Central memory CD8-positive, alpha-beta T cell (primary cell): ENCODE results near the gene ULBP2.
A peak's percentile ranks its signal among the peaks of the same experiment; 100 is the strongest.
"Not testable (repeated sequence)": the region's sequence is repeated elsewhere in the genome, so short reads cannot be mapped to it uniquely, and the experiment has no call there.

ENCODE experiments used
- ATAC-seq: fragments of 150-1000 bp; cut with Tn5 transposase; replicated peaks from 2 replicates; pipeline ENCODE4 v1.10.0; 2022; ENCODE audit warnings: mild to moderate bottlenecking, moderate FRiP score, moderate number of reproducible peaks; ENCODE audit not compliant: poor library complexity, severe bottlenecking; ENCODE audit errors: extremely low read depth
- DNase-seq, 2 donors: peaks; one replicate each; pipeline ENCODE4 v3.0.0; 2021; ENCODE audit warnings: low spot score in 2 of 2
- H3K27ac Mint-ChIP-seq: one replicate; pipeline ENCODE4 v1.8.0; 2022; ENCODE audit warnings: low read depth, mild to moderate bottlenecking, moderate library complexity, mixed read lengths
- H3K27me3 Mint-ChIP-seq: one replicate; pipeline ENCODE4 v1.8.0; 2022; ENCODE audit warnings: mixed read lengths
- H3K36me3 Mint-ChIP-seq: one replicate; pipeline ENCODE4 v1.8.0; 2022; ENCODE audit warnings: mild to moderate bottlenecking, moderate library complexity, mixed read lengths; ENCODE audit not compliant: insufficient read depth
- H3K4me1 Mint-ChIP-seq: one replicate; pipeline ENCODE4 v1.8.0; 2022; ENCODE audit warnings: mixed read lengths
- H3K4me3 Mint-ChIP-seq: one replicate; pipeline ENCODE4 v1.8.0; 2022; ENCODE audit warnings: mild to moderate bottlenecking, moderate library complexity, mixed read lengths
- H3K9me3 Mint-ChIP-seq: one replicate; pipeline ENCODE4 v1.8.0; 2022; ENCODE audit warnings: mixed read lengths

ULBP2 gene

GRCh38 chr6:149913540-149914240 is 28.1 kb upstream of the ULBP2 start:
- DNase-seq (no peak), ATAC-seq (no peak)
- Mint-ChIP-seq H3K27ac (no peak overlapping the region), H3K27me3 (peaks cover 46% of the 10 kb centered on the region), H3K36me3 (no peaks in the 10 kb centered on the region), H3K9me3 (no peaks in the 10 kb centered on the region), H3K4me3 (no peak overlapping the region), H3K4me1 (no peaks in the 10 kb centered on the region)

GRCh38 chr6:149915970-149916865 is 25.6 kb upstream of the ULBP2 start:
- no peaks in the 10 kb centered on the region for H3K4me1 Mint-ChIP-seq
- no peak for ATAC-seq
- H3K27ac Mint-ChIP-seq = no peak overlapping the region
- H3K27me3 Mint-ChIP-seq = peaks cover 57% of the 10 kb centered on the region
- no peak overlapping the region for H3K4me3 Mint-ChIP-seq
- H3K36me3 Mint-ChIP-seq = no peaks in the 10 kb centered on the region
- no peak for DNase-seq
- H3K9me3 Mint-ChIP-seq = no peaks in the 10 kb centered on the region

GRCh38 chr6:149917679-149918078 is 24.1 kb upstream of the ULBP2 start:
- H3K4me3 Mint-ChIP-seq = no peak overlapping the region
- peaks cover 65% of the 10 kb centered on the region for H3K27me3 Mint-ChIP-seq
- H3K36me3 Mint-ChIP-seq = no peaks in the 10 kb centered on the region
- ATAC-seq (no peak), DNase-seq (no peak)
- H3K27ac Mint-ChIP-seq = no peak overlapping the region
- H3K4me1 Mint-ChIP-seq = peaks cover 1% of the 10 kb centered on the region
- H3K9me3 Mint-ChIP-seq = no peaks in the 10 kb centered on the region

GRCh38 chr6:149918151-149918905 is 23.5 kb upstream of the ULBP2 start:
- peaks cover 3% of the 10 kb centered on the region for H3K36me3 Mint-ChIP-seq
- ATAC-seq (no peak), DNase-seq (no peak)
- no peak overlapping the region for H3K27ac Mint-ChIP-seq
- H3K27me3 Mint-ChIP-seq = peaks cover 65% of the 10 kb centered on the region
- peaks cover 8% of the 10 kb centered on the region for H3K4me1 Mint-ChIP-seq
- H3K9me3 Mint-ChIP-seq = no peaks in the 10 kb centered on the region
- H3K4me3 Mint-ChIP-seq = no peak overlapping the region

- DNase-seq, ATAC-seq, H3K4me3 Mint-ChIP-seq, H3K27ac Mint-ChIP-seq, H3K9me3 Mint-ChIP-seq, H3K36me3 Mint-ChIP-seq: not testable (repeated sequence)
- Mint-ChIP-seq H3K4me1 (peaks cover 12% of the 10 kb centered on the region), H3K27me3 (peaks cover 69% of the 10 kb centered on the region)
Observed at GRCh38 chr6:149919126-149919833, 22.5 kb upstream of the ULBP2 start.

GRCh38 chr6:149919834-149920225 is 22.0 kb upstream of the ULBP2 start:
- Mint-ChIP-seq H3K9me3 (no peaks in the 10 kb centered on the region), H3K36me3 (peaks cover 4% of the 10 kb centered on the region), H3K27ac (no peak overlapping the region), H3K27me3 (peaks cover 69% of the 10 kb centered on the region), H3K4me1 (peaks cover 12% of the 10 kb centered on the region), H3K4me3 (no peak overlapping the region)
- ATAC-seq (no peak), DNase-seq (no peak)

- no peak overlapping the region for H3K4me3 Mint-ChIP-seq
- no peak overlapping the region for H3K27ac Mint-ChIP-seq
Observed at GRCh38 chr6:149921361-149921760, 20.5 kb upstream of the ULBP2 start.

GRCh38 chr6:149922091-149922490 is 19.7 kb upstream of the ULBP2 start:
- H3K27me3 Mint-ChIP-seq = peaks cover 92% of the 10 kb centered on the region
- not testable (repeated sequence) for H3K27ac Mint-ChIP-seq, DNase-seq, H3K36me3 Mint-ChIP-seq, ATAC-seq, H3K9me3 Mint-ChIP-seq
- H3K4me3 Mint-ChIP-seq = peak overlapping the region; percentile 83
- peaks cover 18% of the 10 kb centered on the region for H3K4me1 Mint-ChIP-seq

More at GRCh38 chr6:149921361-149921760, 20.5 kb upstream of the ULBP2 start:
- peaks cover 4% of the 10 kb centered on the region for H3K36me3 Mint-ChIP-seq
- H3K27me3 Mint-ChIP-seq = peaks cover 84% of the 10 kb centered on the region
- H3K4me1 Mint-ChIP-seq = peaks cover 16% of the 10 kb centered on the region
- no peak for DNase-seq
- no peaks in the 10 kb centered on the region for H3K9me3 Mint-ChIP-seq
- no peak for ATAC-seq

GRCh38 chr6:149922642-149923326 is 19.0 kb upstream of the ULBP2 start, which contains the start of gene RAET1G:
RAET1G (minus strand) TSS chr6:149923121; CDS start chr6:149923010, 111 bp downstream.
- peak; percentile 60 to 66 for DNase-seq
- no peak within 1 kb of the TSS for H3K27ac Mint-ChIP-seq
- H3K27me3 Mint-ChIP-seq = peaks cover 99% of the 10 kb centered on the region
- peak; percentile 87 for ATAC-seq
- H3K9me3 Mint-ChIP-seq = no peaks in the 10 kb centered on the region
- H3K4me3 Mint-ChIP-seq = peak within 1 kb of the TSS; percentile 83
- H3K36me3 Mint-ChIP-seq = peaks cover 5% of the 10 kb centered on the region
- peaks cover 18% of the 10 kb centered on the region for H3K4me1 Mint-ChIP-seq

- ATAC-seq = peak; percentile 6
- Mint-ChIP-seq H3K27ac (no peak overlapping the region), H3K4me1 (peaks cover 18% of the 10 kb centered on the region), H3K27me3 (peaks cover 100% of the 10 kb centered on the region), H3K36me3 (peaks cover 7% of the 10 kb centered on the region), H3K4me3 (peak overlapping the region; percentile 83), H3K9me3 (no peaks in the 10 kb centered on the region)
- DNase-seq = no peak
Observed at GRCh38 chr6:149923327-149923986, 18.4 kb upstream of the ULBP2 start.

- peaks cover 9% of the 10 kb centered on the region for H3K36me3 Mint-ChIP-seq
- no peak for DNase-seq
- ATAC-seq = no peak
- peaks cover 18% of the 10 kb centered on the region for H3K4me1 Mint-ChIP-seq
- peaks cover 100% of the 10 kb centered on the region for H3K27me3 Mint-ChIP-seq
- no peak overlapping the region for H3K4me3 Mint-ChIP-seq
- no peak overlapping the region for H3K27ac Mint-ChIP-seq
- no peaks in the 10 kb centered on the region for H3K9me3 Mint-ChIP-seq
Observed at GRCh38 chr6:149924206-149924932, 17.4 kb upstream of the ULBP2 start.
